Activated CD4-positive, alpha-beta T cell treated with anti-CD3 and anti-CD28 coated beads, Interleukin-2, amount 10 ng/mL, durations not matched to agents 7 days and 5 days (primary cell): Measurements from ENCODE around the gene ADPGK. TPM values are rescaled to one million over a fixed set of nuclear protein-coding genes. Genes with fewer than 3 reads are reported as not detected.
"Not testable (repeated sequence)": the region's sequence is repeated elsewhere in the genome, so short reads cannot be mapped to it uniquely, and the experiment has no call there.

ENCODE experiments used
- CTCF ChIA-PET: fragments of 350-600 bp; sonication (Branson Sonifier 250); formaldehyde crosslinking; loops from one replicate; lab custom pipeline; 2021; ENCODE audit warnings: antibody characterized with exemption; lab: Charles Lee
- POLR2A ChIA-PET: fragments of 350-600 bp; sonication (Branson Sonifier 250); formaldehyde crosslinking; loops from one replicate; lab custom pipeline; 2021; ENCODE audit warnings: antibody characterized with exemption; lab: Charles Lee
- DNase-seq: peaks from one replicate; pipeline ENCODE4 v3.0.0-alpha.2; 2020
- H3K27ac Mint-ChIP-seq: one replicate; pipeline ENCODE4 v1.8.0; 2021; ENCODE audit warnings: mild to moderate bottlenecking, moderate library complexity, mixed read lengths
- H3K27me3 Mint-ChIP-seq: one replicate; pipeline ENCODE4 v1.8.0; 2021; ENCODE audit warnings: mixed read lengths
- H3K36me3 Mint-ChIP-seq: one replicate; pipeline ENCODE4 v1.8.0; 2021; ENCODE audit warnings: low read depth, mixed read lengths
- H3K4me1 Mint-ChIP-seq: one replicate; pipeline ENCODE4 v1.8.0; 2021; ENCODE audit warnings: mixed read lengths
- H3K4me3 Mint-ChIP-seq: one replicate; pipeline ENCODE4 v1.8.0; 2021; ENCODE audit warnings: mild to moderate bottlenecking, moderate library complexity, mixed read lengths
- H3K9me3 Mint-ChIP-seq: one replicate; pipeline ENCODE4 v1.8.0; 2021; ENCODE audit warnings: mixed read lengths
- total RNA-seq, 2 experiments: library from RNA; stranded (reverse); gene quantifications; one replicate each; pipeline ENCODE4 v1.2.3, GENCODE V29; 2021

The ADPGK gene
- total RNA-seq, 2 experiments from 2014 or later = 91.4 to 94.2 TPM

DNA sequence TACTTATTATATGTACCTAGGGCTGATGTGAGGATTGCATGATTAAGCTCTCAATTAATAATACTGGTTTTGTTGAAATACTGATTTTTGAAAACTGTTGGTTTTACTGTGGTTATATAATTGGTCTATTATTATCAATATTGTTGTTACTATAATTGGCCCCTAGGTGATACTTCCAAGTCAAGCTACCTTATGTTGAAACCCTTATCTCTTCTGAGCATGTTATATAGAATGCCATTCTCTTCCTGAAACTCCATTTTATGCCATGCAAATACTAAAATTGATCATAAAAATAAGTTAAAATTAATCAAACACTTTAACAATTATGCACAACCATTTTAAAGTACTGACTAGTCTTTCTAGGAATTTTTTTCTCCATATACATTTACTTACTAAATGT is 51.5 kb downstream of the ADPGK start:
- Mint-ChIP-seq H3K9me3 (no peaks in the 10 kb centered on the region), H3K36me3 (peaks cover 30% of the 10 kb centered on the region), H3K4me3 (no peak overlapping the region), H3K27me3 (no peaks in the 10 kb centered on the region), H3K4me1 (peaks cover 12% of the 10 kb centered on the region), H3K27ac (no peak overlapping the region)
- DNase-seq = no peak
- ChIA-PET CTCF (interaction anchor here (2.6 kb wide), 1 partner anchor 10 kb away, joined by 12 read pairs; no protein-coding TSS in a partner anchor), POLR2A (no interaction called here)

DNA sequence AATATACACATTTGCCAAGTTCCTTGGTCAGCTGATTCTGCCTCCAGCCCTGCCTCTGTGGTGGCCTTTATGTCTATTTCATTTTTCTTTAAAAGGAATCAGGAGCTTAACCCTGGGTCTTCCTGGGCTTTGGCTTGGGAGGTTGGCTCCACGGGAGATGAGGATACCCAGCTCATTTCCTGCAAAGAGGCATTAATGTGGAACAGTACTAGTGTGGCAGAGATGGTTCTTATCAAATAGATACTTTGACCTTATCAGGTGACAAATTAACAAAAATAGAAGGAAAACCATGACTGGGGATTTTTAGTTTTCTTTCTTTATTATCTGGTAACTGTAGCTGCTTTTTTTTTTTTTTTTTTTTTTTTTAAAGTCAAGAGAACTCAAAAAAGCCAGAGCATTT is 54.7 kb downstream of the ADPGK start:
- no peaks in the 10 kb centered on the region for H3K27me3 Mint-ChIP-seq
- peaks cover 1% of the 10 kb centered on the region for H3K4me1 Mint-ChIP-seq
- POLR2A ChIA-PET = no interaction called here
- H3K36me3 Mint-ChIP-seq = peaks cover 5% of the 10 kb centered on the region
- H3K9me3 Mint-ChIP-seq = no peaks in the 10 kb centered on the region
- CTCF ChIA-PET = interaction anchor here (0.9 to 1.2 kb wide), 2 partner anchors 9 to 66 kb away, joined by 3 read pairs; no protein-coding TSS in a partner anchor
- DNase-seq = no peak
- no peak overlapping the region for H3K4me3 Mint-ChIP-seq
- no peak overlapping the region for H3K27ac Mint-ChIP-seq

DNA sequence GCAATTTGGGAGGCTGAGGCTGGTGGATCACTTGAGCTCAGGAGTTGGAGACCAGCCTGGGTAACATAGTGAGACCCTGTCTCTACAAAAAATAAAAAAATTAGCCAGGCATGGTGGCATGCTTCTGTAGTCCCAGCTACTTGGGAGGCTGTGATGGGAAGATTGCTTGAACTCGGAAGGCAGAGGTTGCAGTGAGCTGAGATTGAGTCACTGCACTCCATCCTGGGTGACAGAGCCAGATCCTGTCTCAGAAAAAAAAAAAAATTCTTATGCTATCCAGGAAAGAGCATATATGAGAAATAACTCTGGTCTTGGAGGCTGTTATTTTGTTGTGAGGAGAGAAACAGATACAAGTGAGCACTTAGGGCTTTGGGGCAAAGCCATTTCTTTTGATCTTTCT is 55.3 kb downstream of the ADPGK start:
- H3K4me3 Mint-ChIP-seq, H3K36me3 Mint-ChIP-seq, H3K9me3 Mint-ChIP-seq, POLR2A ChIA-PET, DNase-seq, H3K27me3 Mint-ChIP-seq, H3K27ac Mint-ChIP-seq, H3K4me1 Mint-ChIP-seq: not testable (repeated sequence)
- CTCF ChIA-PET = interaction anchor here (0.9 to 1.2 kb wide), 2 partner anchors 8 to 66 kb away, joined by 3 read pairs; no protein-coding TSS in a partner anchor

DNA sequence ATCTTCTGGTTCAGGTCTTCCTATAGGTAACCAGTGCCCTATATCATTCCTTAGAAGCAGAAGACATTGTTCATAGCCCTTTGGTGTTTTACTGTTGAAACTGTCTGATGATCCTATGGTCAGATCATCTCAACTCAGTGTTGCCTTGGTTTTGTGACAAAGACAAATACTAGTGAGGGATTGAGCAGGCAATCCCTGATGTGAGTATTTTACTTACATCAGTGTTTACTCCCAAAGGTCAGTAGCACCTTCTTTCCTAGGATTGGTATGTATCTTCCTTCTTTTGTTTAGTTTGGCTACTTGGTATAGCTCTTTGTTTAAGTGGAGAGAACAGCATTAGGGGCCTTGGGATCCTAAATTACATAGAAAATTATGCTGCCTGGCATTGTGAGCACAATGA is 56.4 kb downstream of the ADPGK start:
- H3K36me3 Mint-ChIP-seq = peaks cover 5% of the 10 kb centered on the region
- no peak overlapping the region for H3K27ac Mint-ChIP-seq
- H3K9me3 Mint-ChIP-seq = no peaks in the 10 kb centered on the region
- peaks cover 2% of the 10 kb centered on the region for H3K4me1 Mint-ChIP-seq
- no peaks in the 10 kb centered on the region for H3K27me3 Mint-ChIP-seq
- no peak overlapping the region for H3K4me3 Mint-ChIP-seq
- ChIA-PET POLR2A (interaction anchor here (0.6 kb wide), 1 partner anchor 35 kb away, joined by 6 read pairs; no protein-coding TSS in a partner anchor), CTCF (interaction anchor here (1.3 kb wide), 2 partner anchors 8 to 14 kb away, joined by 3 to 7 read pairs; no protein-coding TSS in a partner anchor)
- DNase-seq = no peak

GRCh38 chr15:72725851-72726250 is 57.7 kb downstream of the ADPGK start:
- H3K27me3 Mint-ChIP-seq, POLR2A ChIA-PET, H3K9me3 Mint-ChIP-seq, H3K4me3 Mint-ChIP-seq, H3K4me1 Mint-ChIP-seq, DNase-seq, H3K36me3 Mint-ChIP-seq, H3K27ac Mint-ChIP-seq: not testable (repeated sequence)
- CTCF ChIA-PET = interaction anchor here (1.3 kb wide), 1 partner anchor 13 kb away, joined by 3 read pairs; no protein-coding TSS in a partner anchor

DNA sequence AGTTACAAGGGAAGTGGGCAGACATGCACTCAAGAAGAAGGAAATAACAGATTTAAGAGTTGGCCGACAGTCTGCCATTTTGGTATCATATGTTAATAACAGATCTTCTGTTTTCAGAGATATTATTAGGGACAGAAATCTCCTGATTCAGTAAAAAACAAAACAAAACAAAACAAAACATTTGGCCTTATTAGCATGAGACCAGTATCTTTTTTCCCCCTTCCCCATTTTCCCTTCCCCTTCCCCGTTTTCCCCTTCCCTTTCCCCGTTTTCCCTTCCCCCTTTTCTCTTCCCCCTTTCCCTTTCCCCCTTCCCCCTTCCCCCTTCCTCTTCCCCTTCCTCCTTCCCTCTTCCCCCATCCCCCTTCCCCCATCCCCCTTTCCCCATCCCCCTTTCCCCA is 58.1 kb downstream of the ADPGK start:
- Mint-ChIP-seq H3K4me1 (peaks cover 3% of the 10 kb centered on the region), H3K9me3 (no peaks in the 10 kb centered on the region), H3K27ac (no peak overlapping the region), H3K4me3 (no peak overlapping the region), H3K27me3 (no peaks in the 10 kb centered on the region), H3K36me3 (no peaks in the 10 kb centered on the region)
- ChIA-PET POLR2A (no interaction called here), CTCF (interaction anchor here (1.3 kb wide), 1 partner anchor 10 kb away, joined by 7 read pairs; no protein-coding TSS in a partner anchor)
- no peak for DNase-seq

GRCh38 chr15:72724028-72724427 is 59.5 kb downstream of the ADPGK start:
- DNase-seq = no peak
- Mint-ChIP-seq H3K36me3 (no peaks in the 10 kb centered on the region), H3K27ac (no peak overlapping the region), H3K4me1 (peaks cover 3% of the 10 kb centered on the region), H3K4me3 (no peak overlapping the region), H3K9me3 (no peaks in the 10 kb centered on the region), H3K27me3 (no peaks in the 10 kb centered on the region)
- CTCF ChIA-PET = interaction anchor here (0.8 to 1.3 kb wide), 2 partner anchors 11 to 28 kb away, joined by 3 to 7 read pairs; no protein-coding TSS in a partner anchor
- POLR2A ChIA-PET = no interaction called here

DNA sequence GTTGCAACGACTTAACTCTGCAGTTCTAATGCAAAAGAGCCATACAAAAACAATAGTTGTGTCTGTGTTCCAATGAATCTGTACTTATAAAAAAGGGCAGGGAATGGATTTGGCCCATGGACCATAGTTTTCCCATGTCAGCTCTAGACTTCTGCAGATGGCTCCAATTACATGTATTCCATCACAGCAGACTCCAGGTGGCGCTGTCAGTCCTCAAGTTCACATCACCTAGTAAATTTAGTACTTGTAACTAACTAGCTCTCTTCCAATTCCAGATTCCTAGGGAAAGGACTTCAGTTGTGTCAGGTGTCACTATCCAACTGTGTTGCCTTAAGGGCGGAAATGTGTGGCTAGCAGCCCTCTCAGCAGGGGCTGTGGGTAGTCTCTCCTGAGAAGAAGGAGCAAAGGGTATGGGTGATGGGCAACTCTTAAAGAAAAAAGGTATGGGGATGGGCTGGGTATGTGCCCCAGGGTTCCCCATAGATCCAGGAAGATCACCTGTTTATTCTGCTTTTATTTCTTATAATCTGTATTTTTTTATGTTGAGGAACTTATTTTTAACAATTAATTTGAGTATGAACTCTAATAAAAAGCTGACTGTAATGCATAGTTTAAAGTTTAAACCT is 61.4 kb downstream of the ADPGK start:
- H3K9me3 Mint-ChIP-seq = no peaks in the 10 kb centered on the region
- POLR2A ChIA-PET = no interaction called here

GRCh38 chr15:72708551-72709303 is 74.8 kb downstream of the ADPGK start:
- H3K36me3 Mint-ChIP-seq, DNase-seq, H3K27me3 Mint-ChIP-seq, H3K4me1 Mint-ChIP-seq, H3K9me3 Mint-ChIP-seq, H3K27ac Mint-ChIP-seq, H3K4me3 Mint-ChIP-seq, POLR2A ChIA-PET: not testable (repeated sequence)
- CTCF ChIA-PET = interaction anchor here (2.5 kb wide), 1 partner anchor 13 kb away, joined by 6 read pairs; no protein-coding TSS in a partner anchor

More for the DNA sequence above, 61.4 kb downstream of the ADPGK start:
- Mint-ChIP-seq H3K27me3 (no peaks in the 10 kb centered on the region), H3K4me3 (no peak overlapping the region), H3K36me3 (peaks cover under 1% of the 10 kb centered on the region), H3K27ac (no peak overlapping the region), H3K4me1 (peaks cover 3% of the 10 kb centered on the region)
- peak; percentile 82 for DNase-seq
- CTCF ChIA-PET = interaction anchor here (0.5 to 2.9 kb wide), 16 partner anchors 9 to 390 kb away, joined by 3 to 12 read pairs (median 4); partner anchors contain the start of genes BBS4 and HIGD2B

- H3K4me1 Mint-ChIP-seq = no peaks in the 10 kb centered on the region
- H3K36me3 Mint-ChIP-seq = no peaks in the 10 kb centered on the region
- CTCF ChIA-PET = no interaction called here
Observed at GRCh38 chr15:72706266-72706665, 77.3 kb downstream of the ADPGK start.

More at GRCh38 chr15:72706266-72706665, 77.3 kb downstream of the ADPGK start:
- Mint-ChIP-seq H3K9me3 (no peaks in the 10 kb centered on the region), H3K4me3 (no peak overlapping the region), H3K27ac (no peak overlapping the region), H3K27me3 (no peaks in the 10 kb centered on the region)
- no peak for DNase-seq
- POLR2A ChIA-PET = no interaction called here
